ENCODE results near the gene CHCHD2. TPM values are rescaled to one million over a fixed set of nuclear protein-coding genes. Genes with fewer than 3 reads are reported as not detected.

CHCHD2 gene, protein sequence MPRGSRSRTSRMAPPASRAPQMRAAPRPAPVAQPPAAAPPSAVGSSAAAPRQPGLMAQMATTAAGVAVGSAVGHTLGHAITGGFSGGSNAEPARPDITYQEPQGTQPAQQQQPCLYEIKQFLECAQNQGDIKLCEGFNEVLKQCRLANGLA
- 605 to 711 TPM (median 671 TPM) in 5 replicates for total RNA-seq (2022; extraction: Qiagen RNA extraction; ENCODE audit: low read depth)

DNA sequence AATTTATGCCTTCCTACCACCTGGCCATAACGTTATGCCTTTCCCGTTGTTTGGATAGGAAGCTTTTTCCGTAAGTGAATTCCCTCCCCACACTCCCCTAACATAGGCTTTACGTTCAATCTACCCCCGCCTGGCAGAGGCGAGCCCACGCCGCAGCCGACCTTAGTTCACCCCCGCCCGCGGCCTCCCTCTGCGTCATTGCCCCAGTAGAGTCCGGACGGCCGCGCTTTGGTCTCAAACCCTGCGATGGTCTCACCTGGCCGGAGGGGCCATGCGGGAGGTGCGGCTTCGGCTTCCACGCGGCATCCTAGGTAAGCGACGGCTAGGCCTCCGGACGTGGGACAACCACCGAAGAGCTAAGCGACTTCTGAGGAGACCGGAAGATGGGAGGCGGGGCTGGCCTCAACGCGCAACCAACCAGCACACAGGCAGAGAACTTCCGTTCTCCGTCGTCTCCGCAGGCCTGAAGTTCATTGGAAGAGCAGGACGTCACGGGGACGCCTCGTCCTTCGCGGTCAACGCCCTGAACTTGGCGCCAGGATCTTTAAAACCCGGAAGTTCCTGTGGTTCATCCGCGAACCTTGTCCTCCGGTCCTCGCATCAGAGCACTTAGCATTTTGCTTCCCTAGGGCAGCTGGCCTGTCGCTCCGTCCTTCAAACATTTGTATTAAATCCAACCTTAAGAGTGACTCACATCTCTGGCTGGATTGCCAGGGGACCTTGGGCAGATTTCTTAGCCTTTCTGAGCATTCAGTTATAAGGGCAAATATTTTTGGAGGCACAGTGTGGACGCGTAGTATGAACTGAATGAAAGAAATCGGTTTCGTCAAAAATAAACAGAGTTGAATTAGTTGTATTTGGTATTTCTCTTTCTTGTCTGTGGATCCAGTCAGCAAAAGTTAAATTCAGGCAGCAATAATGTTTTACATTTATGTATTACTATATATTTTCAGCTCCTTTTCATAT, at the start of gene CHCHD2:
Gene CHCHD2 (minus strand): TSS at position 369 of the 966 bp plus-strand sequence. CDS start 63 bp downstream, at position 306.

DNA sequence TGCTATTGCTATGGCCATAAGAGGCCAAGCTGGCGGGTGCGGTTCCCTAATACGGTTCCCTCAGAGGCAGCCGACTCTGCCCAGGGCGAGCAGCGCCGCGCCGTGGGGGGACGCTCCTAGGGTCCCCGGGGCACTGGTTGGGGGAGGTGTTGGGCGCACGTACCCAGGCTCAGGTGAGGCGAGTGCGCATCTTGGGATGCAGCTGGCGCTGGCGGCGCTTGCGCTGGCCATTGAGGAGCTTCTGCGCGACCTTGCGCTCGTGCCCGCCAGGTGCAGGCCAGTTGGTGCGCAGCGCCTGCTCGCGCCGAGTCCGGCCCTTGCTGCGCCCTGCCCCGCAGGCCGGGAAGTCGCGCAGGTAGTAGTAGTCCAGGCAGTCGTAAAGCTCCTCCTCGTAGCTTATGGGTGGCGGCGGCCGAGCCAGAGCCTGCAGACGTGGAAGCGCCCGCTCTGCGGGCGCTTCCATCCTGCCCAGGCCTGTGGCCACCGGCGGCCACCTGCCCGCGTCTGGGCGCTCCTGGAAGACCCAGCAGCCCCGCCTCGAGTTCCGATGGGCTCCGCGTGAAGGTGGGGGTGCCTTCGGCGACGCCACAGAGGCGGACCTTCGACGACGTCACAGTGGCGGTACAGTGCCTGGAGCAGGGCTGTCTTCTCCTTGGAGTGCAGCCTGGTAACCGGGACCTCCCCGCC, 9.7 kb upstream of the CHCHD2 start, which contains the start of gene NUPR2:
Gene NUPR2 (minus strand): TSS at position 566 of the 687 bp plus-strand sequence. CDS start 103 bp downstream, at position 463.

DNA sequence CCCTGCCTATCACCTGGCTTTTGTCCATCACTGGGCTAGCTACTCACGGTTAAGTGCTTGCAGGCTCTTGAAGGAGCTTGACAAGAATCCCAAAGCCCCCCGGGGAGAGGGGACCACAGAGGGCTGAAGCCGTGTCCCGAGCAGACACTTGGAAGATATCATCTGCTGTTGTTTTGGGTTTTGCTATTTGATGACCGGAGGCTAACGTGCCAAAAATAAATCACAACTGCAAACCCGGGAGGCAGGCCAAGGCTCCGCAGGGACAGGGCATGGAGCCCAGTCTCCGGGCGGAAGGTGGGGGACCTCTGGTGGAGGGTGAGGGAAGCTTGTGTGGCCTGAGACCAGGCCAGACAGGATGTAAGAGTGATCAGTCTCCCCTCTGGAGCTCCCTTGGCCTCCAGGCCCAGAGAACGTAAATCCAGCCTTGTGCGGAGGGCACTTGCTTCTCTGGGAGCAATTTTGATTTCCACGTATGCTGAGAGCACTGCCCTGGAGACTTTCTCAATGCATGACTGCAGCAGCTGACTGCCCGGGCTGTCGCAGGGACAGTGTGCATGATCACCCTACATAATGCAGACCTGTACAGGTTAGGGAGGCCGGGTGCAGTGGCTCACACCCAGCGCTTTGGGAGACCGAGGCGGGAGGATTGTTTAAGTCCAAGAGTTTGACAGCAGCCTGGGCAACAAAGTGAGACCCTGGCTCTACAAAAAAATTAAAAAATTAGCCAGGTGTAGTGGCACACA, 13.3 kb downstream of the CHCHD2 start, which contains the start of gene PHKG1:
Gene PHKG1 (minus strand): TSS at position 164 of the 743 bp plus-strand sequence. CDS start 4,011 bp downstream, outside the sequence.

DNA sequence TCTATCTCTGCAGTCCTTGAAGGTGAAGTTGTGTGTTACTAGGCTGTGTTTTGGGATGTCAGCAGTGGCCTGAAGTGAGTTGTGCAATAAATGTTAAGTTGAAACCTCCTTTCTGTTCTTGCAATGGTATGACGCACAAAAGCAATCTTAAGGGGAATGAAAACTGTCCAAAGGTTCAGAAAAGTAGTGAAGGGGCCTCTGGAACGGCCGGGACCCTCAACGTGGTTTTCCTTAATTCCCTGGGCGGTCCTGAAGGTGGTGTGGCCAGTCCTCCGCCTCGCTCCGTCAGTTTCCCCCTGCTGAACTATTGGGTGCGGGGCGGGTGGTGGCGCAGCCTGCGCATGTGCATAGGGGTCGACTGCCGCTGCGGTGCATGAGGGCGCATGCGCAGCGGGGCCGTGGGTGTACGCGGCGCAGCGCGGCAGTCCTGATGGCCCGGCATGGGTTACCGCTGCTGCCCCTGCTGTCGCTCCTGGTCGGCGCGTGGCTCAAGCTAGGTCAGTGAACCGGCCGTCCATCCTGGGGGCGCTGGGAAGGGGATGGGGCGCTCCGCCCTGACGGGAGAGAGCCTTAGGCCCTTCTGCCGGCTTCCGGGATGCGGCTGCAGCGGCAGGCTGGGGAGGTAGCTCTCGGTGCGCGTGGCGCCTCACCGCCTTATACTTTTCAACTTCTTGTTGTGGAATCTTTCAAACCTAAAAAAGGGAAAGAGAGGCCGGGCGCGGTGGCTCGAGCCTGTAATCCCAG, 42.2 kb downstream of the CHCHD2 start, which contains the start of gene SUMF2:
Gene SUMF2 (plus strand): TSS at position 405 of the 744 bp plus-strand sequence. CDS start 26 bp downstream, at position 431.

Other genes with a start within 250 kb of the CHCHD2 start
- not detected in 5 replicates for gene SEPTIN14, start 243.7 kb downstream of the CHCHD2 start, total RNA-seq (2022; extraction: Qiagen RNA extraction; ENCODE audit: low read depth)
- gene ZNF713, start 219.0 kb downstream of the CHCHD2 start, total RNA-seq (2022; extraction: Qiagen RNA extraction; ENCODE audit: low read depth), result 0.61 to 1.2 TPM (median 0.76 TPM) in 5 replicates
- 24.4 to 29.0 TPM (median 28.7 TPM) in 5 replicates for gene MRPS17, start 154.6 kb downstream of the CHCHD2 start, total RNA-seq (2022; extraction: Qiagen RNA extraction; ENCODE audit: low read depth)
- 40.6 to 59.0 TPM (median 50.6 TPM) in 5 replicates for gene NIPSNAP2, start 141.9 kb downstream of the CHCHD2 start, total RNA-seq (2022; extraction: Qiagen RNA extraction; ENCODE audit: low read depth)
- gene PSPH, start 55.0 kb downstream of the CHCHD2 start, total RNA-seq (2022; extraction: Qiagen RNA extraction; ENCODE audit: low read depth), result 27.6 to 35.0 TPM (median 30.6 TPM) in 5 replicates
- 257 to 310 TPM (median 300 TPM) in 5 replicates for gene CCT6A, start 54.7 kb downstream of the CHCHD2 start, total RNA-seq (2022; extraction: Qiagen RNA extraction; ENCODE audit: low read depth)
- 115 to 121 TPM (median 117 TPM) in 5 replicates for gene SUMF2, start 42.2 kb downstream of the CHCHD2 start, total RNA-seq (2022; extraction: Qiagen RNA extraction; ENCODE audit: low read depth)
- gene PHKG1, start 13.5 kb downstream of the CHCHD2 start, total RNA-seq (2022; extraction: Qiagen RNA extraction; ENCODE audit: low read depth), result 0.52 to 0.68 TPM (median 0.63 TPM) in 5 replicates
- gene NUPR2, start 9.9 kb upstream of the CHCHD2 start, total RNA-seq (2022; extraction: Qiagen RNA extraction; ENCODE audit: low read depth), result not detected in 5 replicates